Lung (tissue), 12 donors: ENCODE measurements around the gene EYS. TPM values are rescaled to one million over a fixed set of nuclear protein-coding genes. Genes with fewer than 3 reads are reported as not detected.
"Not testable (repeated sequence)": the region's sequence is repeated elsewhere in the genome, so short reads cannot be mapped to it uniquely, and the experiment has no call there.

Source experiments
- ATAC-seq: fragments of 200-7000 bp; cut with Tn5 transposase; one replicate; pipeline ENCODE4 v1.9.1; 2020; ENCODE audit warnings: moderate number of reproducible peaks; ENCODE audit not compliant: insufficient read depth, low FRiP score
- DNase-seq, 3 donors: peaks; one replicate each; pipeline ENCODE4 v3.0.0-alpha.2; 2013 to 2017
- H3K27ac ChIP-seq, 2 donors: one replicate each; pipeline ENCODE4 v1.5.1; 2013; ENCODE audit warnings: mild to moderate bottlenecking in 2 of 2, moderate library complexity in 2 of 2, control low read depth in 1 of 2, inconsistent platforms in 1 of 2, low read depth in 1 of 2, low read length in 1 of 2
- H3K27me3 ChIP-seq, 3 donors: one replicate each; pipeline ENCODE4 v1.5.1; 2013; ENCODE audit warnings: low read length in 2 of 3; ENCODE audit not compliant: control insufficient read depth in 3 of 3, insufficient read depth in 3 of 3
- H3K36me3 ChIP-seq, 4 donors: one replicate each; pipeline ENCODE4 v1.5.1; 2013; ENCODE audit warnings: low read length in 4 of 4, mild to moderate bottlenecking in 1 of 4, moderate library complexity in 1 of 4; ENCODE audit not compliant: control insufficient read depth in 4 of 4, insufficient read depth in 4 of 4
- H3K4me1 ChIP-seq, 5 donors: one replicate each; pipeline ENCODE4 v1.5.1; 2013; ENCODE audit warnings: low read length in 5 of 5, mild to moderate bottlenecking in 2 of 5, moderate library complexity in 1 of 5; ENCODE audit not compliant: control insufficient read depth in 5 of 5, insufficient read depth in 5 of 5
- H3K4me3 ChIP-seq: one replicate; pipeline ENCODE4 v1.5.1; 2013; ENCODE audit warnings: mild to moderate bottlenecking, control low read depth, moderate library complexity
- H3K9ac ChIP-seq, 2 donors: one replicate each; pipeline ENCODE4 v1.5.1; 2013; ENCODE audit warnings: low read length in 2 of 2, control low read depth in 1 of 2; ENCODE audit not compliant: insufficient read depth in 1 of 2
- H3K9me3 ChIP-seq, 4 donors: one replicate each; pipeline ENCODE4 v1.5.1; 2013; ENCODE audit warnings: low read length in 3 of 4, mild to moderate bottlenecking in 1 of 4, moderate library complexity in 1 of 4; ENCODE audit not compliant: control insufficient read depth in 4 of 4, insufficient read depth in 3 of 4
- WGBS, 2 donors: extraction: QIAGEN DNeasy Blood & Tissue Kit; methylation state at CpG; one replicate each; pipeline ENCODE4 v1.1.7; 2013; 5-methylcytosine and 5-hydroxymethylcytosine counted together
- polyA plus RNA-seq, 2 donors: library from polyadenylated mRNA; stranded (reverse); fragments of 200-250 nt; gene quantifications; one replicate each; pipeline ENCODE4 v1.2.1, GENCODE V29; 2013
- total RNA-seq, 2 donors: library from RNA; depleted of rRNA in 1 of 2; stranded (reverse); fragments of >200 nt in 1 of 2; gene quantifications; one replicate each; pipeline ENCODE4 v1.2.1, GENCODE V29; 2014 to 2021
- TF ChIP-seq, protein P1 (sequence below): IDR thresholded peaks from 2 replicates; pipeline ENCODE4 v1.5.1; 2012; ENCODE audit warnings: mild to moderate bottlenecking; ENCODE audit errors: control extremely low read depth, extremely low read depth
- donor health status: control.
- donor health status: control.
- donor health status: Bipolar disorder and iron deficiency.
- donor health status: healthy.
- donor health status: DM: yes; HTN: yes; CAD: no.

Gene EYS
- total and polyA plus RNA-seq, 4 donors, result 0.06 to 0.34 (median 0.12) TPM

DNA sequence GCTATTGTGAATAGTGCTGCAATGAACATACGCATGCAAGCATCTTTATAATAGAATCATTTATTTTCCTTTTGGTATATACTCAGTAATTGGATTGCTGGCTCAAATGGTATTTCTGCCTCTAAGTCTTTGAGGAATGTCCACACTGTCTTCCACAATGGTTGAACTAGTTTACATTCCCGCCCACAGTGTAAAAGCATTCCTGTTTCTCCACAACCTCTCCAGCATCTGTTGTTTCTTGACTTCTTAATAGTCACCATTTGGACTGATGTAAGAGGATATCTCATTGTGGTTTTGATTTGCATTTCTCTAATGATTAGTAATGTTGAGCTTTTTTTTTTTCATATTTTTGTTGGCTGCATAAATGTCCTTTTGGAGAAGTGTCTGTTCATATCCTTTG is 1862.7 kb downstream of the EYS start:
- Histone ChIP-seq H3K9me3 (peaks cover 0 to 5% (median 0%) of the 10 kb centered on the region in 4 donors), H3K4me3 (no peak overlapping the region), H3K27me3 (no peaks in the 10 kb centered on the region), H3K36me3 (no peaks in the 10 kb centered on the region), H3K9ac (no peak overlapping the region), H3K27ac (no peak overlapping the region), H3K4me1 (no peaks in the 10 kb centered on the region)
- WGBS, 2 donors, result 96% methylated on average over 2 of the region's 2 CpGs
- DNase-seq, result no peak
- no peak for ATAC-seq
- TF ChIP-seq, protein P1, sequence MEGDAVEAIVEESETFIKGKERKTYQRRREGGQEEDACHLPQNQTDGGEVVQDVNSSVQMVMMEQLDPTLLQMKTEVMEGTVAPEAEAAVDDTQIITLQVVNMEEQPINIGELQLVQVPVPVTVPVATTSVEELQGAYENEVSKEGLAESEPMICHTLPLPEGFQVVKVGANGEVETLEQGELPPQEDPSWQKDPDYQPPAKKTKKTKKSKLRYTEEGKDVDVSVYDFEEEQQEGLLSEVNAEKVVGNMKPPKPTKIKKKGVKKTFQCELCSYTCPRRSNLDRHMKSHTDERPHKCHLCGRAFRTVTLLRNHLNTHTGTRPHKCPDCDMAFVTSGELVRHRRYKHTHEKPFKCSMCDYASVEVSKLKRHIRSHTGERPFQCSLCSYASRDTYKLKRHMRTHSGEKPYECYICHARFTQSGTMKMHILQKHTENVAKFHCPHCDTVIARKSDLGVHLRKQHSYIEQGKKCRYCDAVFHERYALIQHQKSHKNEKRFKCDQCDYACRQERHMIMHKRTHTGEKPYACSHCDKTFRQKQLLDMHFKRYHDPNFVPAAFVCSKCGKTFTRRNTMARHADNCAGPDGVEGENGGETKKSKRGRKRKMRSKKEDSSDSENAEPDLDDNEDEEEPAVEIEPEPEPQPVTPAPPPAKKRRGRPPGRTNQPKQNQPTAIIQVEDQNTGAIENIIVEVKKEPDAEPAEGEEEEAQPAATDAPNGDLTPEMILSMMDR, result no peak

DNA sequence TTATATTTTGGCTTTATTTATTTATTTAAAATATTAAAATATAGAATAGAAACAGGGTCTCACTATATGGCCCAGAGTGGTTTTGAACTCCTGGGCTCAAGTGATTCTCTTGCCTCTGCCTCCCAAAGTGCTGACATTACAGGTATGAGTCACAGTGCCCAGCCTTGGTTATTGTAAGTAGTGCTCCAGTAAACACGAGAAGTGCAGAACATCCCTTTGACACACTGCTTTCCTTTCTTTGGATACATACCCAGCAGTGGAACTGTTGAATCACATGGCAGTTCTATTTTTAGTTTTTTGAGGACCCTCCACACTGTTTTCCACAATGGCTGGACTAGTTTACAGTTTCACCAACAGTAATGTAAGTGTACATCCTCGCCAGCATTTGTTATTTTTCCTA is 1867.5 kb downstream of the EYS start:
- H3K9ac ChIP-seq, result no peak overlapping the region
- H3K4me1 ChIP-seq, result no peaks in the 10 kb centered on the region
- no peak for ATAC-seq
- 77 to 80% methylated on average over 2 of the region's 2 CpGs for WGBS, 2 donors
- TF ChIP-seq, protein P1, result no peak
- no peaks in the 10 kb centered on the region for H3K36me3 ChIP-seq
- no peaks in the 10 kb centered on the region for H3K9me3 ChIP-seq
- DNase-seq, result no peak
- no peaks in the 10 kb centered on the region for H3K27me3 ChIP-seq
- no peak overlapping the region for H3K4me3 ChIP-seq
- H3K27ac ChIP-seq, result no peak overlapping the region

DNA sequence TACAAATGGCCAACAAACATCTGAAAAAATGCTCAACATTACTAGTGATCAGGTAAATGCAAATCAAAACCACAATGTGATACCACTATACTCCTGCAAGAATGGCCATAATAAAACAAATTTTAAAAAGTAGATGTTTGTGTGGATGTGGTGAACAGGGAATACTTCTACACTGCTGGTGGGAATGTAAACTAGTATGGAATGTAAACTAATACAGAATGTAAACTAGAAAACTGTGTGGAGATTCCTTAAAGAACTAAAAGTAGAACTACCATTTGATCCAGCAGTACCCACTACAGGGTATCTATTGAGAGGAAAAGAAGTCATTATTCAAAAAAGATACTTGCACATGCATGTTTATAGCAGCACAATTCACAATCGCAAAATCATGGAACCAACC is 1878.3 kb downstream of the EYS start:
- H3K9ac ChIP-seq, ATAC-seq, DNase-seq, H3K27ac ChIP-seq, H3K9me3 ChIP-seq, H3K4me3 ChIP-seq, H3K4me1 ChIP-seq, H3K36me3 ChIP-seq, H3K27me3 ChIP-seq: not testable (repeated sequence)
- WGBS, 2 donors, result 76 to 97% methylated on average over 1 of the region's 1 CpG

DNA sequence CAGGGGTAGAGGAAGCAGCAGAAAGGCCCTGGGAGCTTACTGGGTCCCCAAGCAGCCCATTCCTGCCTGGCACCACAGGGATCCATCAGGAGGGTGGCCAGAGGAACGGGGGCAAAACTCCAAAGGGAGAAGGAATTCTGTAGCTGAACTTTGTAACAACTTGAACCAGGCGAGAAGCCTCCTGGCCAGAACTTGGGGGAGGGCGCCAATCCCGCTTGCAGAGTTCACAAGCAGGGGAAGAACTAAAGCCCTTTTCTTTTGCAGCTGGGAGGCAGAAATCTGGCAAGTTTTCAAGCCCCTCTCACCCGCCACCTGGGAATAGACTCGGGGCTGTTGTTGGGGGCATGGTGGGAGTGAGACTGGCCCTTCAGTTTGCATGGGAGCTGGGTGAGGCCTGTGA is 1882.3 kb downstream of the EYS start:
- Histone ChIP-seq H3K27ac (no peak overlapping the region), H3K4me1 (no peaks in the 10 kb centered on the region), H3K36me3 (no peaks in the 10 kb centered on the region), H3K9ac (no peak overlapping the region), H3K9me3 (peaks cover 0 to 6% (median 3%) of the 10 kb centered on the region in 4 donors), H3K4me3 (no peak overlapping the region), H3K27me3 (no peaks in the 10 kb centered on the region)
- WGBS, 2 donors, result 80 to 81% methylated on average over 6 of the region's 6 CpGs
- no peak for ATAC-seq
- no peak for DNase-seq
- TF ChIP-seq, protein P1, result no peak
